Neural progenitor cell (in vitro differentiated cells): ENCODE results near the gene IL27RA. TPM values are rescaled to one million over a fixed set of nuclear protein-coding genes. Genes with fewer than 3 reads are reported as not detected.

Experiments used
- DNase-seq: peaks from one replicate; pipeline ENCODE4 v3.0.0-alpha.2; 2016; ENCODE audit warnings: low spot score
- H2AFZ ChIP-seq: fragments of 200-600 bp; sonication (generic); replicated peaks from 2 replicates; pipeline ENCODE4 v1.6.1; 2016; ENCODE audit warnings: antibody characterized with exemption
- H3F3A ChIP-seq: fragments of 200-600 bp; sonication (generic); 2 replicates; pipeline ENCODE4 v1.6.1; 2016; ENCODE audit warnings: antibody characterized with exemption, low read depth
- H3K27ac ChIP-seq: fragments of 200-600 bp; sonication (generic); 2 replicates; pipeline ENCODE4 v1.5.1; 2016; ENCODE audit warnings: mild to moderate bottlenecking
- H3K27me3 ChIP-seq: fragments of 200-600 bp; sonication (generic); 2 replicates; pipeline ENCODE4 v1.6.1; 2016; ENCODE audit warnings: mild to moderate bottlenecking, moderate library complexity
- H3K36me3 ChIP-seq: fragments of 200-600 bp; sonication (generic); 2 replicates; pipeline ENCODE4 v1.5.1; 2016
- H3K4me1 ChIP-seq: fragments of 200-600 bp; sonication (generic); 2 replicates; pipeline ENCODE4 v1.6.1; 2016; ENCODE audit warnings: mixed run types
- H3K4me2 ChIP-seq: fragments of 200-600 bp; sonication (generic); 2 replicates; pipeline ENCODE4 v1.6.1; 2016
- H3K4me3 ChIP-seq: fragments of 200-600 bp; sonication (generic); 2 replicates; pipeline ENCODE4 v1.5.1; 2016
- H3K79me2 ChIP-seq: fragments of 200-600 bp; sonication (generic); 2 replicates; pipeline ENCODE4 v1.6.1; 2016; ENCODE audit warnings: low read depth
- H3K9ac ChIP-seq: fragments of 200-600 bp; sonication (generic); 2 replicates; pipeline ENCODE4 v1.6.1; 2016
- H3K9me3 ChIP-seq: fragments of 200-600 bp; sonication (generic); 2 replicates; pipeline ENCODE4 v1.5.1; 2016; ENCODE audit warnings: low read depth
- H4K20me1 ChIP-seq: fragments of 200-600 bp; sonication (generic); 2 replicates; pipeline ENCODE4 v1.6.1; 2016; ENCODE audit warnings: low read depth
- H3K27ac Mint-ChIP-seq: 3 replicates; pipeline ENCODE4 v1.8.0; 2021; ENCODE audit warnings: mixed read lengths
- H3K27me3 Mint-ChIP-seq: 2 replicates; pipeline ENCODE4 v1.8.0; 2022; ENCODE audit warnings: low read depth, mild to moderate bottlenecking, inconsistent platforms, moderate library complexity, mixed read lengths; ENCODE audit not compliant: insufficient read depth
- H3K36me3 Mint-ChIP-seq: 3 replicates; pipeline ENCODE4 v1.8.0; 2021; ENCODE audit warnings: mixed read lengths
- H3K4me1 Mint-ChIP-seq: 3 replicates; pipeline ENCODE4 v1.8.0; 2021; ENCODE audit warnings: mixed read lengths
- H3K4me3 Mint-ChIP-seq: 3 replicates; pipeline ENCODE4 v1.8.0; 2021; ENCODE audit warnings: mild to moderate bottlenecking, moderate library complexity, mixed read lengths
- H3K9me3 Mint-ChIP-seq: 3 replicates; pipeline ENCODE4 v1.8.0; 2020; ENCODE audit warnings: mixed read lengths
- CTCF ChIP-seq: fragments of 200-600 bp; sonication (generic); IDR thresholded peaks from 2 replicates; pipeline ENCODE4 v1.5.1; 2017; ENCODE audit warnings: antibody characterized with exemption, mild to moderate bottlenecking
- EZH2 ChIP-seq: fragments of 200-600 bp; sonication (generic); IDR thresholded peaks from 2 replicates; pipeline ENCODE4 v1.6.1; 2017; ENCODE audit warnings: antibody characterized with exemption, mild to moderate bottlenecking, moderate library complexity
- EZH2phosphoT487 ChIP-seq: fragments of 200-600 bp; sonication (generic); IDR thresholded peaks from 2 replicates; pipeline ENCODE4 v1.6.1; 2017; ENCODE audit warnings: antibody characterized with exemption
- total RNA-seq: library from RNA; depleted of rRNA; stranded (reverse); fragments of >200 nt; gene quantifications from 2 replicates; pipeline ENCODE4 v1.2.3, GENCODE V29; 2015; ENCODE audit warnings: low replicate concordance

The IL27RA gene
- total RNA-seq, 1 donor from 2014 or later = 1.2 TPM

- Histone ChIP-seq H3K4me2 (no peak overlapping the region), H3K36me3 (no peaks in the 10 kb centered on the region), H3K9ac (no peak overlapping the region), H3K4me1 (peaks cover 10% of the 10 kb centered on the region), H2AFZ (no peak overlapping the region), H3K27ac (no peak overlapping the region), H3K27me3 (peaks cover 10% of the 10 kb centered on the region), H4K20me1 (peaks cover 3% of the 10 kb centered on the region), H3K4me3 (no peak overlapping the region), H3K9me3 (peaks cover 7% of the 10 kb centered on the region), H3K79me2 (no peaks in the 10 kb centered on the region), H3F3A (peaks cover 20% of the 10 kb centered on the region)
- H3K4me3 Mint-ChIP-seq = no peak overlapping the region
- peaks cover 12% of the 10 kb centered on the region for H3K4me1 Mint-ChIP-seq
- H3K27me3 Mint-ChIP-seq = peaks cover 6% of the 10 kb centered on the region
- H3K9me3 Mint-ChIP-seq = peaks cover 17% of the 10 kb centered on the region
- no peak for TF ChIP-seq CTCF
- no peak for TF ChIP-seq EZH2phosphoT487
- no peak for TF ChIP-seq EZH2
- DNase-seq = no peak
- peaks cover 26% of the 10 kb centered on the region for H3K36me3 Mint-ChIP-seq
- H3K27ac Mint-ChIP-seq = peak overlapping the region; percentile 52
Observed at GRCh38 chr19:14094854-14095253, 63.3 kb downstream of the IL27RA start.

GRCh38 chr19:14096272-14096992 is 64.9 kb downstream of the IL27RA start:
- no peak overlapping the region for H2AFZ ChIP-seq
- no peaks in the 10 kb centered on the region for H3K79me2 ChIP-seq
- peaks cover 6% of the 10 kb centered on the region for H3K27me3 Mint-ChIP-seq
- H3K27ac ChIP-seq = no peak overlapping the region
- H3K4me3 ChIP-seq = no peak overlapping the region
- H3K9me3 Mint-ChIP-seq = peaks cover 17% of the 10 kb centered on the region
- TF ChIP-seq EZH2phosphoT487 = no peak
- no peak for TF ChIP-seq CTCF
- TF ChIP-seq EZH2 = no peak
- H3K4me3 Mint-ChIP-seq = no peak overlapping the region
- H3K36me3 ChIP-seq = no peaks in the 10 kb centered on the region
- peaks cover 10% of the 10 kb centered on the region for H3K4me1 ChIP-seq
- peaks cover 10% of the 10 kb centered on the region for H3K27me3 ChIP-seq
- peaks cover 7% of the 10 kb centered on the region for H3K9me3 ChIP-seq
- H3K36me3 Mint-ChIP-seq = peaks cover 30% of the 10 kb centered on the region
- no peak overlapping the region for H3K4me2 ChIP-seq
- H3K4me1 Mint-ChIP-seq = peaks cover 11% of the 10 kb centered on the region
- H3K27ac Mint-ChIP-seq = no peak overlapping the region
- DNase-seq = no peak
- H4K20me1 ChIP-seq = peaks cover 3% of the 10 kb centered on the region
- no peak overlapping the region for H3K9ac ChIP-seq
- peaks cover 16% of the 10 kb centered on the region for H3F3A ChIP-seq

- no peaks in the 10 kb centered on the region for H3K4me1 ChIP-seq
- Mint-ChIP-seq H3K36me3 (peaks cover 30% of the 10 kb centered on the region), H3K4me1 (peaks cover 3% of the 10 kb centered on the region), H3K4me3 (no peak overlapping the region), H3K9me3 (peaks cover 17% of the 10 kb centered on the region), H3K27ac (no peak overlapping the region), H3K27me3 (peaks cover 2% of the 10 kb centered on the region)
- peak; percentile 32 for TF ChIP-seq CTCF
- no peak for TF ChIP-seq EZH2phosphoT487
- peaks cover 7% of the 10 kb centered on the region for H3K9me3 ChIP-seq
- no peaks in the 10 kb centered on the region for H3K27me3 ChIP-seq
- H3K4me2 ChIP-seq = no peak overlapping the region
- DNase-seq = no peak
- no peak overlapping the region for H3K9ac ChIP-seq
- peaks cover 4% of the 10 kb centered on the region for H3F3A ChIP-seq
- H3K27ac ChIP-seq = no peak overlapping the region
- no peaks in the 10 kb centered on the region for H3K79me2 ChIP-seq
- no peak overlapping the region for H2AFZ ChIP-seq
- H4K20me1 ChIP-seq = peaks cover 3% of the 10 kb centered on the region
- H3K36me3 ChIP-seq = no peaks in the 10 kb centered on the region
- H3K4me3 ChIP-seq = no peak overlapping the region
Observed at GRCh38 chr19:14097532-14098151, 66.1 kb downstream of the IL27RA start.
